Trophoblast cell (in vitro differentiated cells and primary cell): ENCODE data around the gene SOAT1.
A peak's percentile ranks its signal among the peaks of the same experiment; 100 is the strongest.

Experiments
- DNase-seq, 2 donors: peaks; one replicate each; pipeline ENCODE4 v3.0.0-alpha.2; 2016
- H2AFZ ChIP-seq: 2 replicates; pipeline ENCODE4 v1.6.1; 2013; ENCODE audit warnings: low read length, moderate library complexity, mild to moderate bottlenecking; ENCODE audit not compliant: insufficient read depth, poor library complexity
- H2AK5ac ChIP-seq: 2 replicates; pipeline ENCODE4 v1.6.1; 2013; ENCODE audit warnings: mild to moderate bottlenecking, low read length
- H2BK120ac ChIP-seq: 2 replicates; pipeline ENCODE4 v1.6.1; 2013; ENCODE audit warnings: low read length, mild to moderate bottlenecking, moderate library complexity; ENCODE audit not compliant: insufficient read depth, poor library complexity
- H2BK12ac ChIP-seq: 2 replicates; pipeline ENCODE4 v1.6.1; 2013; ENCODE audit warnings: mild to moderate bottlenecking, low read length, moderate library complexity
- H2BK5ac ChIP-seq: 2 replicates; pipeline ENCODE4 v1.6.1; 2013; ENCODE audit warnings: low read length, low read depth, moderate library complexity, mild to moderate bottlenecking; ENCODE audit not compliant: poor library complexity
- H3K14ac ChIP-seq: 2 replicates; pipeline ENCODE4 v1.6.1; 2013; ENCODE audit warnings: mild to moderate bottlenecking, low read length
- H3K18ac ChIP-seq: 2 replicates; pipeline ENCODE4 v1.6.1; 2013; ENCODE audit warnings: mild to moderate bottlenecking, low read length
- H3K23ac ChIP-seq: 2 replicates; pipeline ENCODE4 v1.6.1; 2013; ENCODE audit warnings: low read length
- H3K27ac ChIP-seq: 2 replicates; pipeline ENCODE4 v1.5.1; 2013; ENCODE audit warnings: low read depth, mild to moderate bottlenecking, inconsistent platforms, low read length, moderate library complexity
- H3K27me3 ChIP-seq: 2 replicates; pipeline ENCODE4 v1.6.1; 2013; ENCODE audit warnings: inconsistent platforms, mild to moderate bottlenecking, low read length, moderate library complexity; ENCODE audit not compliant: insufficient read depth
- H3K36me3 ChIP-seq, 2 experiments: 1 replicate in 1 of 2; 2 replicates in 1 of 2; pipeline ENCODE4 v1.6.1; 2013; ENCODE audit warnings: low read length in 2 of 2, mild to moderate bottlenecking in 2 of 2, moderate library complexity in 1 of 2; ENCODE audit not compliant: insufficient read depth in 2 of 2, control insufficient read depth in 1 of 2
- H3K4ac ChIP-seq: 2 replicates; pipeline ENCODE4 v1.6.1; 2013; ENCODE audit warnings: low read depth, mild to moderate bottlenecking, low read length, moderate library complexity
- H3K4me1 ChIP-seq, 2 experiments: 1 replicate in 1 of 2; 2 replicates in 1 of 2; pipeline ENCODE4 v1.6.1; 2013; ENCODE audit warnings: low read length in 2 of 2, mild to moderate bottlenecking in 2 of 2, moderate library complexity in 1 of 2; ENCODE audit not compliant: insufficient read depth in 2 of 2, control insufficient read depth in 1 of 2
- H3K4me2 ChIP-seq: 2 replicates; pipeline ENCODE4 v1.6.1; 2013; ENCODE audit warnings: inconsistent platforms, mild to moderate bottlenecking, low read length, moderate library complexity
- H3K4me3 ChIP-seq: 2 replicates; pipeline ENCODE4 v1.5.1; 2013; ENCODE audit warnings: mild to moderate bottlenecking, low read depth, low read length, inconsistent platforms
- H3K79me1 ChIP-seq: one replicate; pipeline ENCODE4 v1.6.1; 2013; ENCODE audit warnings: low read length
- H3K79me2 ChIP-seq: 2 replicates; pipeline ENCODE4 v1.6.1; 2013; ENCODE audit warnings: low read length, mild to moderate bottlenecking; ENCODE audit not compliant: control insufficient read depth, insufficient read depth, poor library complexity
- H3K9ac ChIP-seq: 2 replicates; pipeline ENCODE4 v1.6.1; 2013; ENCODE audit warnings: mild to moderate bottlenecking, low read length
- H3K9me3 ChIP-seq: 2 replicates; pipeline ENCODE4 v1.6.1; 2013; ENCODE audit warnings: low read depth, mild to moderate bottlenecking, control low read depth, inconsistent platforms, low read length; ENCODE audit not compliant: insufficient read depth
- H4K12ac ChIP-seq: 2 replicates; pipeline ENCODE4 v1.6.1; 2013; ENCODE audit warnings: low read depth, mild to moderate bottlenecking, low read length, moderate library complexity
- H4K8ac ChIP-seq: 2 replicates; pipeline ENCODE4 v1.6.1; 2013; ENCODE audit warnings: low read depth, mild to moderate bottlenecking, low read length, moderate library complexity
- H4K91ac ChIP-seq: one replicate; pipeline ENCODE4 v1.6.1; 2013; ENCODE audit warnings: low read depth, mild to moderate bottlenecking, low read length, moderate library complexity
- WGBS: extraction: QIAGEN DNeasy Blood & Tissue Kit; methylation state at CpG from one replicate; pipeline ENCODE4 v1.1.7; 2013; ENCODE audit warnings: missing lambda C conversion rate; ENCODE audit not compliant: insufficient read length, insufficient coverage; ENCODE audit errors: extremely low coverage; 5-methylcytosine and 5-hydroxymethylcytosine counted together

Gene SOAT1

GRCh38 chr1:179341943-179342547 lies 48.4 kb downstream of the SOAT1 start:
- H2AFZ ChIP-seq, result no peak overlapping the region
- H3K4me1 ChIP-seq, result no peaks in the 10 kb centered on the region
- no peak overlapping the region for H3K18ac ChIP-seq
- no peak overlapping the region for H4K12ac ChIP-seq
- H2AK5ac ChIP-seq, result no peak overlapping the region
- H3K79me2 ChIP-seq, result no peaks in the 10 kb centered on the region
- no peak overlapping the region for H3K4ac ChIP-seq
- no peaks in the 10 kb centered on the region for H3K27me3 ChIP-seq
- no peaks in the 10 kb centered on the region for H3K79me1 ChIP-seq
- H4K8ac ChIP-seq, result no peak overlapping the region
- H4K91ac ChIP-seq, result no peak overlapping the region
- no peak overlapping the region for H3K4me3 ChIP-seq
- no peak overlapping the region for H3K4me2 ChIP-seq
- WGBS, result no CpG with 5 or more reads among the region's 4 CpGs
- H2BK5ac ChIP-seq, result no peak overlapping the region
- H2BK12ac ChIP-seq, result no peak overlapping the region
- H3K36me3 ChIP-seq, result peaks cover 2 to 4% of the 10 kb centered on the region in 2 experiments
- no peak overlapping the region for H3K27ac ChIP-seq
- H2BK120ac ChIP-seq, result no peak overlapping the region
- no peak overlapping the region for H3K23ac ChIP-seq
- no peaks in the 10 kb centered on the region for H3K9me3 ChIP-seq
- no peak for DNase-seq
- H3K9ac ChIP-seq, result no peak overlapping the region
- no peak overlapping the region for H3K14ac ChIP-seq

GRCh38 chr1:179342740-179343404 lies 49.3 kb downstream of the SOAT1 start:
- Histone ChIP-seq H4K8ac (no peak overlapping the region), H2AK5ac (no peak overlapping the region), H3K79me2 (no peaks in the 10 kb centered on the region), H3K9ac (no peak overlapping the region), H3K4me2 (no peak overlapping the region), H2BK120ac (no peak overlapping the region), H2BK12ac (no peak overlapping the region), H3K27me3 (no peaks in the 10 kb centered on the region), H3K14ac (no peak overlapping the region), H3K9me3 (no peaks in the 10 kb centered on the region), H2AFZ (no peak overlapping the region), H2BK5ac (no peak overlapping the region), H3K23ac (no peak overlapping the region), H3K36me3 (peaks cover 2 to 4% of the 10 kb centered on the region in 2 experiments), H3K27ac (no peak overlapping the region), H4K12ac (no peak overlapping the region), H3K4me1 (no peaks in the 10 kb centered on the region), H3K4ac (no peak overlapping the region), H3K18ac (no peak overlapping the region), H3K79me1 (no peaks in the 10 kb centered on the region), H3K4me3 (no peak overlapping the region), H4K91ac (no peak overlapping the region)
- DNase-seq, result no peak
- WGBS, result no CpG with 5 or more reads among the region's 4 CpGs

GRCh38 chr1:179351281-179351680 lies 57.7 kb downstream of the SOAT1 start:
- no peak overlapping the region for H2AFZ ChIP-seq
- H4K12ac ChIP-seq, result no peak overlapping the region
- no peak overlapping the region for H3K4me3 ChIP-seq
- no peaks in the 10 kb centered on the region for H3K79me1 ChIP-seq
- H3K4ac ChIP-seq, result no peak overlapping the region
- no peak overlapping the region for H2BK120ac ChIP-seq
- no peak overlapping the region for H2AK5ac ChIP-seq
- peak; percentile 48 to 77 for DNase-seq
- H2BK5ac ChIP-seq, result no peak overlapping the region
- H3K4me1 ChIP-seq, result peaks cover 2 to 4% of the 10 kb centered on the region in 2 experiments
- no peak overlapping the region for H3K9ac ChIP-seq
- H4K8ac ChIP-seq, result no peak overlapping the region
- no peak overlapping the region for H3K27ac ChIP-seq
- H3K9me3 ChIP-seq, result no peaks in the 10 kb centered on the region
- H3K27me3 ChIP-seq, result no peaks in the 10 kb centered on the region
- H3K23ac ChIP-seq, result no peak overlapping the region
- H4K91ac ChIP-seq, result no peak overlapping the region
- no peak overlapping the region for H3K4me2 ChIP-seq
- no peaks in the 10 kb centered on the region for H3K79me2 ChIP-seq
- no peaks in the 10 kb centered on the region for H3K36me3 ChIP-seq
- no peak overlapping the region for H3K14ac ChIP-seq
- no peak overlapping the region for H3K18ac ChIP-seq
- no peak overlapping the region for H2BK12ac ChIP-seq
- WGBS, result no CpG with 5 or more reads among the region's 3 CpGs

GRCh38 chr1:179352236-179352635 lies 58.6 kb downstream of the SOAT1 start:
- Histone ChIP-seq H2BK120ac (no peak overlapping the region), H3K18ac (no peak overlapping the region), H3K36me3 (no peaks in the 10 kb centered on the region), H3K4me3 (no peak overlapping the region), H2BK5ac (no peak overlapping the region), H3K14ac (no peak overlapping the region), H2AFZ (no peak overlapping the region), H3K9ac (no peak overlapping the region), H3K79me1 (no peaks in the 10 kb centered on the region), H4K8ac (no peak overlapping the region), H4K12ac (no peak overlapping the region), H3K4ac (no peak overlapping the region), H4K91ac (no peak overlapping the region), H3K9me3 (no peaks in the 10 kb centered on the region), H2AK5ac (no peak overlapping the region), H3K4me1 (peaks cover 2 to 4% of the 10 kb centered on the region in 2 experiments), H3K79me2 (no peaks in the 10 kb centered on the region), H3K4me2 (no peak overlapping the region), H2BK12ac (no peak overlapping the region), H3K27me3 (no peaks in the 10 kb centered on the region), H3K27ac (no peak overlapping the region), H3K23ac (no peak overlapping the region)
- DNase-seq, result no peak
- WGBS, result no CpG with 5 or more reads among the region's 2 CpGs
